Measurements from ENCODE around the gene KCNQ5.

KCNQ5 gene

DNA sequence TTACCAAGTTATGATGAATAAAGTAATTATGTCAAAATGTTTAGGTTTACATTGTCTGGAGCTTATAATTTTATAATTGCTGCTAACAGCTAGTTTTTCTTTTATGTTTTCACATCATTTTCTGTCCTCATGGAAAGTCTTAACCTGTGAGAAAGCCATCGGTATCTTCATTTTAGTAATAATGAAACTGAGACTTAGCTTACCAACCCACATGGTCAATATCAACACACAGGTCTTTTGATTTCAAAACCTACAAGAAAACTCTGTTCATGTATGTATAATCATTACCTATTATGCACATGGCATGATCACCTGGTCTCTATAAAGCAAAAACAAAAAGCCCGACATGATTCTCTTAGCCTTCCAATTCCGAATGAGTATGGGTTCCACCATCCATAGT lies 61.9 kb downstream of the KCNQ5 start:
- no peaks in the 10 kb centered on the region for H3K36me3 ChIP-seq (ENCODE audit: control insufficient read depth in 2 of 2, insufficient read depth in 1 of 2, low read length in 2 of 2)
- no peaks in the 10 kb centered on the region for H3K4me1 ChIP-seq (ENCODE audit: control insufficient read depth, insufficient read depth, low read length)
- H3K27ac ChIP-seq (ENCODE audit: extremely low read depth, low read depth, low read length): no peak overlapping the region
- no peaks in the 10 kb centered on the region for H3K9me3 ChIP-seq (ENCODE audit: control insufficient read depth, insufficient read depth, low read depth, low read length)
- ChIA-PET CTCF (interaction anchor here (0.6 to 1.2 kb wide), 2 partner anchors 23 to 848 kb away, joined by 3 read pairs; no protein-coding TSS in a partner anchor), POLR2A (no interaction called here)
- TF ChIP-seq WT1 (tag by site-specific recombination; IDR thresholded peaks at IDR 0.05): no peak
- TF ChIP-seq ZNF391 (tag by site-specific recombination; IDR thresholded peaks at IDR 0.05; ENCODE audit: borderline replicate concordance, low read depth): no peak
- TF ChIP-seq ZFP41 (tag by site-specific recombination; IDR thresholded peaks at IDR 0.05; ENCODE audit: borderline replicate concordance): no peak
- no peak for TF ChIP-seq ZNF175 (tag by site-specific recombination; IDR thresholded peaks at IDR 0.05)
- TF ChIP-seq GFI1B (tag by site-specific recombination; IDR thresholded peaks at IDR 0.05): no peak
- TF ChIP-seq ZNF114 (tag by site-specific recombination; IDR thresholded peaks at IDR 0.05): no peak
- no peak for TF ChIP-seq ZNF701 (tag by site-specific recombination; IDR thresholded peaks at IDR 0.05)
- H3K4me3 ChIP-seq (ENCODE audit: low read depth, low read length): no peak overlapping the region

DNA sequence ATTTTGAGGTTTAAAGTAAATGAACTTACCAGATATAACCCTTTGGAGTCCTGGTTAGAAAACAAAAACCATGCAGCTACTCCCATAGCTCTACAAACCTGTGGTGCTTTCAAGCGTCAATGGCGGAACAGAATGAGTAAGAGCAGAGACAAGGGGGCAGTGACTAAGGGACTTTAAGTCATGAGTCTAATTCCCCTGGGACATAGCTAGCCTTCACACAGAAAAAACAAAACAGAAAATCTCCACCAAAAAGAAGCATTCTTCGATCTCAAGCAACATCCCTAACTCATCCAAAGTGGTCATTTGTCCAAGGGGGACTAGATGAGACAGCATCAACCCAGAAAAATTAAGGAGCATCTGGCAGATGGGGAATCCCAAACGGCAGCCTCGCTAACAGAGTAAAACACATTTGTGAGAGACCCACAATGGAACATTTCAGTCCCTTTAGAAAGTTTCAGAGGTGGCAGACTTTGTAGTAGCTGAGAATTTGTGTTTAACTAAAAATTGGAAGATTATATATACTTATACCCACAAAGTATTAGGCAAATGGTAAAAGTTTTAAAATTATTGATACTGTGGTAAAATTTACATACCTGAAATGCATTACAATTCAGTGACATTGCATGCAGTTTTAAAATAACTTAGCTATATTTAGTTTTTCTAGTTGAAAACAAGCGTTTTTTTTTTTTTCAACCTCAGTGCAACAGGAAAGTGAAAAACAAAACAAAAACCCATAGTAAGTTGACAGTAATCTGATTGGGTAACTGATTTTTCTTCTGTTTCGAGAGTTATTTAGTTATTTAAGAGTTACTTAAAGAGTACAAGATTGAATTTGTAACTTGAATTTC lies 67.5 kb downstream of the KCNQ5 start:
- Histone ChIP-seq H3K27ac (ENCODE audit: extremely low read depth, low read depth, low read length) (no peak overlapping the region), H3K9me3 (ENCODE audit: control insufficient read depth, insufficient read depth, low read depth, low read length) (no peaks in the 10 kb centered on the region), H3K4me1 (ENCODE audit: control insufficient read depth, insufficient read depth, low read length) (no peaks in the 10 kb centered on the region), H3K4me3 (ENCODE audit: low read depth, low read length) (no peak overlapping the region), H3K36me3 (ENCODE audit: control insufficient read depth in 2 of 2, insufficient read depth in 1 of 2, low read length in 2 of 2) (no peaks in the 10 kb centered on the region)
- ChIA-PET CTCF (interaction anchor here (0.6 to 1.2 kb wide), 3 partner anchors 13 to 1764 kb away, joined by 3 to 4 read pairs (median 3); no protein-coding TSS in a partner anchor), POLR2A (no interaction called here)
- TF ChIP-seq ZNF404 (tag by site-specific recombination; IDR thresholded peaks at IDR 0.05): no peak

DNA sequence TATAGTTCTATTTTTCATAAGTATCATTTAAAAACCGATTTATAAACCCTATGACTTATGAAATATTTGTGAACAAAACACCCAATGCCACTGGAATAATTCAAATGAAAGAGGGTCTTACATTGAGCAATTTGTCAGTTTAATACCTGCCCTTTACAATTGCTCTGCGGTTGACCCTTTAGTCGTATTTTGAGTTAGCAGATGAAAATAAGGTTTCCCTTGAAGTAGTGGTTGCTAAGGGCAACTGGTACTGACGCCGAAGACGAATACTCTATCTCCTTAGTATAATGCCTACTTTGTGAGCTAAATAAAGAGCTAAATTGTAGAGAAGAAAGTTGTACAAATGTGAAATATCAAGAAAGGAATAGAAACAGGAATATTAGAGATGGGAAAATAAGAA lies 69.4 kb downstream of the KCNQ5 start:
- Histone ChIP-seq H3K4me1 (ENCODE audit: control insufficient read depth, insufficient read depth, low read length) (no peaks in the 10 kb centered on the region), H3K36me3 (ENCODE audit: control insufficient read depth in 2 of 2, insufficient read depth in 1 of 2, low read length in 2 of 2) (no peaks in the 10 kb centered on the region), H3K27ac (ENCODE audit: extremely low read depth, low read depth, low read length) (no peak overlapping the region), H3K9me3 (ENCODE audit: control insufficient read depth, insufficient read depth, low read depth, low read length) (no peaks in the 10 kb centered on the region), H3K4me3 (ENCODE audit: low read depth, low read length) (no peak overlapping the region)
- TF ChIP-seq WT1 (tag by site-specific recombination; IDR thresholded peaks at IDR 0.05) (no peak), ZBTB17 (tag by site-specific recombination; IDR thresholded peaks at IDR 0.05) (no peak), ZNF398 (tag by site-specific recombination; IDR thresholded peaks at IDR 0.05) (no peak), ZNF366 (tag by site-specific recombination; conservative IDR thresholded peaks at IDR 0.05) (no peak), TSHZ1 (tag by site-specific recombination; IDR thresholded peaks at IDR 0.05; ENCODE audit: borderline replicate concordance) (no peak), ZNF558 (tag by site-specific recombination; IDR thresholded peaks at IDR 0.05) (no peak), ZNF704 (tag by site-specific recombination; IDR thresholded peaks at IDR 0.05) (no peak)
- CTCF ChIA-PET: no interaction called here
- POLR2A ChIA-PET: no interaction called here

Measured in HEK293 (cell line).